Measurements from ENCODE around the gene ZNF592. TPM values are rescaled to one million over a fixed set of nuclear protein-coding genes. Genes with fewer than 3 reads are reported as not detected.

The ZNF592 gene
- polyA plus RNA-seq, 2 of the 4 experiments (the other 2 are of a cell fraction): 12.4 to 13.9 TPM

- TF ChIP-seq ELK1 (IDR thresholded peaks at IDR 0.05; ENCODE audit: low read depth, low read length) (0 out of 2 replicates have a peak, but pooled peaks have one; percentile 30), CBX2 (IDR thresholded peaks at IDR 0.05; ENCODE audit: borderline replicate concordance, low read depth) (no peak), E2F6 (IDR thresholded peaks at IDR 0.05; ENCODE audit: borderline replicate concordance, low read depth) (peak; percentile 72), HMGXB4 (CRISPR knock-in tag; IDR thresholded peaks at IDR 0.05; ENCODE audit: borderline replicate concordance) (0 out of 2 replicates have a peak, but pooled peaks have one; percentile 26), CHD2 (IDR thresholded peaks at IDR 0.05; ENCODE audit: low read length, partially characterized antibody) (peak; percentile 33), HOXB13 (CRISPR knock-in tag; IDR thresholded peaks at IDR 0.05; ENCODE audit: low read depth) (no peak), BHLHE40 (IDR thresholded peaks at IDR 0.05; ENCODE audit: low read depth, low read length) (peak; percentile 72), EP300 (IDR thresholded peaks at IDR 0.05) (no peak), NPAS2 (CRISPR knock-in tag; IDR thresholded peaks at IDR 0.05; ENCODE audit: borderline replicate concordance) (no peak), ZC3H11A (IDR thresholded peaks at IDR 0.05) (peak; percentile 26; the same call in 1 of the 2 replicates)
Observed at GRCh38 chr15:84716036-84716732, 32.2 kb upstream of the ZNF592 start, which contains the start of gene SEC11A (continued).

GRCh38 chr15:84721371-84721770 lies 27.0 kb upstream of the ZNF592 start:
- H3K9me3 ChIP-seq: no peaks in the 10 kb centered on the region
- no peak for TF ChIP-seq E2F6 (IDR thresholded peaks at IDR 0.05; ENCODE audit: borderline replicate concordance, low read depth)
- no peak for TF ChIP-seq CHD4 (IDR thresholded peaks at IDR 0.05; ENCODE audit: borderline replicate concordance)
- no peak for TF ChIP-seq NPAS2 (CRISPR knock-in tag; IDR thresholded peaks at IDR 0.05; ENCODE audit: borderline replicate concordance)
- TF ChIP-seq JUN (IDR thresholded peaks at IDR 0.05): no peak
- no peak for TF ChIP-seq MAFK (IDR thresholded peaks at IDR 0.05; ENCODE audit: partially characterized antibody)
- no peak for TF ChIP-seq HOXB5 (CRISPR knock-in tag; IDR thresholded peaks at IDR 0.05)
- TF ChIP-seq CHD2 (IDR thresholded peaks at IDR 0.05; ENCODE audit: low read length, partially characterized antibody): no peak
- no peak for TF ChIP-seq MAX (IDR thresholded peaks at IDR 0.05)
- WGBS (ENCODE audit: missing lambda C conversion rate): 63% methylated on average over 2 of the region's 2 CpGs
- no peak overlapping the region for H3K27ac ChIP-seq
- ChIA-PET POLR2A (interaction anchor here (0.6 to 0.9 kb wide), 3 partner anchors 13 to 63 kb away, joined by 4 to 5 read pairs (median 4); partner anchors contain the start of gene NMB), CTCF (interaction anchor here (0.6 to 6.0 kb wide), 6 partner anchors 10 to 36 kb away, joined by 3 to 27 read pairs (median 4); no protein-coding TSS in a partner anchor)
- H3K4me3 ChIP-seq: no peak overlapping the region
- FAIRE-seq (no peak), DNase-seq (ENCODE audit: low read depth in 1 of 2, low spot score in 1 of 2) (no peak), ATAC-seq (no peak)
- no peak overlapping the region for H3K4me2 ChIP-seq
- peaks cover 4% of the 10 kb centered on the region; the same call in 1 of the 3 replicates for H3K4me1 ChIP-seq

- H3K4me1 ChIP-seq: no peaks in the 10 kb centered on the region; the same call in 2 of the 3 replicates
- H3K9me3 ChIP-seq: no peaks in the 10 kb centered on the region
- WGBS (ENCODE audit: missing lambda C conversion rate): 80% methylated on average over 2 of the region's 2 CpGs
- no peak for FAIRE-seq
- TF ChIP-seq JUN (IDR thresholded peaks at IDR 0.05) (no peak), POLR2A (IDR thresholded peaks at IDR 0.05; ENCODE audit: low read length) (no peak)
- CTCF ChIA-PET: interaction anchor here (0.9 to 6.0 kb wide), 3 partner anchors 11 to 206 kb away, joined by 3 to 27 read pairs (median 7); no protein-coding TSS in a partner anchor
- no peak overlapping the region for H3K27ac ChIP-seq
- POLR2A ChIA-PET: no interaction called here
- H3K4me3 ChIP-seq: no peak overlapping the region
- no peak for DNase-seq (ENCODE audit: low read depth in 1 of 2, low spot score in 1 of 2)
- no peak for ATAC-seq
- H3K4me2 ChIP-seq: no peak overlapping the region
Observed at GRCh38 chr15:84722628-84723027, 25.8 kb upstream of the ZNF592 start.
